PFSK-1 (cell line): ENCODE data around the gene CEP55.

Source experiments
- FOXP2 ChIP-seq: optimal IDR thresholded peaks from 2 replicates; pipeline ENCODE3; 2011; ENCODE audit warnings: borderline replicate concordance, control low read depth, inconsistent platforms; ENCODE audit not compliant: insufficient read depth; ENCODE audit errors: extremely low read length, extremely low read depth
- POLR2AphosphoS5 ChIP-seq: IDR thresholded peaks from 2 replicates; pipeline ENCODE4 v1.6.1; 2012; ENCODE audit warnings: low read depth, mild to moderate bottlenecking, control low read depth, low read length, moderate library complexity
- REST ChIP-seq, 2 experiments: IDR thresholded peaks; 2 replicates each; pipeline versions ENCODE4 v1.6.1 to v1.8.0; 2011 to 2012; ENCODE audit warnings: low read depth in 2 of 2, low read length in 2 of 2, control low read depth in 1 of 2, inconsistent platforms in 1 of 2, mild to moderate bottlenecking in 1 of 2, moderate library complexity in 1 of 2; ENCODE audit not compliant: insufficient read depth in 1 of 2
- SIN3A ChIP-seq: IDR thresholded peaks from 2 replicates; pipeline ENCODE4 v1.6.1; 2012; ENCODE audit warnings: mild to moderate bottlenecking, low read length, moderate library complexity, borderline replicate concordance; ENCODE audit not compliant: insufficient read depth
- TAF1 ChIP-seq: IDR thresholded peaks from 2 replicates; pipeline ENCODE4 v1.6.1; 2012; ENCODE audit warnings: low read length, control low read depth, borderline replicate concordance; ENCODE audit not compliant: insufficient read depth

The CEP55 gene

GRCh38 chr10:93541402-93542357 is 45.3 kb downstream of the CEP55 start:
- TF ChIP-seq POLR2AphosphoS5, result no peak
- TF ChIP-seq SIN3A, result no peak
- TF ChIP-seq REST (IDR thresholded peaks at IDR 0.05; ENCODE audit: insufficient read depth in 1 of 2, low read depth in 2 of 2, low read length in 2 of 2), result no peak
- TF ChIP-seq TAF1, result no peak
- no peak for TF ChIP-seq FOXP2

DNA sequence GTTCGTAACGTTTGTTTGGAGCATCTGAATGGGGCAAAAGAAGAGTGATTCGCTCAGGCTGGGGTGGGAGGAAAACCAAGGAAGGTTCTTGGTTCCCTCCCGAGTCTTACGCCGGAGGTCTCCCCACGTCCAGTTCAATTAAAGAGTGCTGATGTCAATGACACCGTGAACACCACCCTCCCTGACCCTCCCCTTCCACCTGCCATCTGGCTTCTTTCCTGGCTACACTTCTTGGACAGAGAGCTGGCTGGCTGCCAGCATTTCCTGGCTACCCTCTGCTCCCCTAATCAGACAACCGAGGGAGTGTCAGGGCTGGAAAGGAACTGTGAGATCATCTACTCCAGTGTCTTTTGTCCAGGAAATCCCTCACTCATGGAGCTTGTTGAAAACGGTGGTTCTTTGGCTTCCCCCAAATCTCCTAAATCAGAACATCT is 46.0 kb downstream of the CEP55 start:
- no peak for TF ChIP-seq TAF1
- TF ChIP-seq REST (IDR thresholded peaks at IDR 0.05; ENCODE audit: insufficient read depth in 1 of 2, low read depth in 2 of 2, low read length in 2 of 2), result peak in 1 of 2 experiments; percentile 53; a peak in 1 of 4 replicates

DNA sequence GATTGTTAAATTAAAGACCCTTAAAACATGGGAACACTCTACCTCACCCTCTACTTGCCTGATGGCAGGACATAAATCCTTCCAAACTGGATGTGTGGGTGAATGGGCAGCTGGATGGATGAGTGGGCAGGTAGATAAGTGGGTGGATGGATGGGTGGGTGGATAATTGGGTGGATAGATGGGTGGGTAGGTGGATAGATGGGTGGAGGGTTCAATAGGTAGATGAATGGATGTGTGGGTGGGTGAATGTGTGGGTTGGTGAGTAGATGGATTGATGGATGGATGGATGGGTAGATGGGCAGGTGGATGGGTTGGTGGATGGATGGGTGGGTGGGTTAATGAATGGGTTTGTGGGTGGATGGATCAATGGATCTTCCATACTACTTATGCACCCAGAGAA is 51.1 kb downstream of the CEP55 start:
- TF ChIP-seq REST (IDR thresholded peaks at IDR 0.05; ENCODE audit: insufficient read depth in 1 of 2, low read depth in 2 of 2, low read length in 2 of 2), result no peak
- TF ChIP-seq POLR2AphosphoS5, result no peak
- TF ChIP-seq TAF1, result no peak
- TF ChIP-seq FOXP2, result no peak
- no peak for TF ChIP-seq SIN3A

DNA sequence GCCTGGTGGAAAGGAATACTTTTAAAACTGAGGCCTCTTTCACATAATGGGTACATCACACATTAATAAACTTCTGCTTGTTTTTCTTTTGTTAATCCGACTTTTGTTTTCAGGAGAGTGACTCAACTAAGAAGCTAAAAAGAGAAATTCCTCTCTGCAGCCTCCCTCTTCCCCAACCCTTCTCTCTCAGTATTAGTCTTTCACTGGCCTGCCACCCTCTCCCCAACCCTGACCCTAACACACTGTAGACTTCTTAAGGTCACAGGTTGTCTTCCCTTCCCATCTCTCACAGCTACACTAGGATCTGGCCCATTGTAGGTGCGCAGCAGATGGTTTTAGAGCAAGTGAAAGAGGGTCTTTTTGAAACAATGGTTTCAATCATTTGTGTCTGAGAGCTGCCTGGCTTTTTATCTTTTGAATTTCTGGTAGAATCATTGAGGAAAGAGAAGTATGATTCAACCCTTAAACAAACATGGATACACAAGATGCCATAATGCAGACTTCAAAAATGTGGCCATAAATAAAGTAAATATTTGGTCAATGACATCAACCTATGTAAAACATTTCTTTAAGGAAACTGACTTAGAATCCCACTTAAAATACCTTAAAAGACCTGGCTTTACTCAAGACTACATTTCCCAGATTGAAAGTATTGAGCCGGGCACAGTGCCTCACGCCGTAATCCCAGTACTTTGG is 52.1 kb downstream of the CEP55 start:
- TF ChIP-seq FOXP2 (no peak), POLR2AphosphoS5 (no peak), TAF1 (no peak), REST (IDR thresholded peaks at IDR 0.05; ENCODE audit: insufficient read depth in 1 of 2, low read depth in 2 of 2, low read length in 2 of 2) (no peak), SIN3A (no peak)
